ENCODE measurements around the gene RIMOC1.

GRCh38 chr5:41883936-41884335, 20.2 kb upstream of the RIMOC1 start:
- TF ChIP-seq POLR2A (IDR thresholded peaks at IDR 0.05; ENCODE audit: low read depth, low read length) (no peak), TAF1 (IDR thresholded peaks at IDR 0.05; ENCODE audit: borderline replicate concordance, low read depth, low read length) (no peak)

Measured in GM12892 (cell line).